PFSK-1 (cell line): ENCODE measurements around the gene DPP3.

Source experiments
- FOXP2 ChIP-seq: optimal IDR thresholded peaks from 2 replicates; pipeline ENCODE3; 2011; ENCODE audit warnings: borderline replicate concordance, control low read depth, inconsistent platforms; ENCODE audit not compliant: insufficient read depth; ENCODE audit errors: extremely low read length, extremely low read depth
- POLR2AphosphoS5 ChIP-seq: IDR thresholded peaks from 2 replicates; pipeline ENCODE4 v1.6.1; 2012; ENCODE audit warnings: low read depth, mild to moderate bottlenecking, control low read depth, low read length, moderate library complexity
- REST ChIP-seq, 2 experiments: IDR thresholded peaks; 2 replicates each; pipeline versions ENCODE4 v1.6.1 to v1.8.0; 2011 to 2012; ENCODE audit warnings: low read depth in 2 of 2, low read length in 2 of 2, control low read depth in 1 of 2, inconsistent platforms in 1 of 2, mild to moderate bottlenecking in 1 of 2, moderate library complexity in 1 of 2; ENCODE audit not compliant: insufficient read depth in 1 of 2
- SIN3A ChIP-seq: IDR thresholded peaks from 2 replicates; pipeline ENCODE4 v1.6.1; 2012; ENCODE audit warnings: mild to moderate bottlenecking, low read length, moderate library complexity, borderline replicate concordance; ENCODE audit not compliant: insufficient read depth
- TAF1 ChIP-seq: IDR thresholded peaks from 2 replicates; pipeline ENCODE4 v1.6.1; 2012; ENCODE audit warnings: low read length, control low read depth, borderline replicate concordance; ENCODE audit not compliant: insufficient read depth

Gene DPP3

GRCh38 chr11:66546368-66546965 lies 66.2 kb downstream of the DPP3 start, which contains the start of gene ACTN3:
Gene ACTN3, plus strand, starts transcription at chr11:66546903. Its CDS starts 35 bp downstream, at chr11:66546938.
- TF ChIP-seq FOXP2 (no peak), TAF1 (no peak), POLR2AphosphoS5 (no peak), REST (IDR thresholded peaks at IDR 0.05; ENCODE audit: insufficient read depth in 1 of 2, low read depth in 2 of 2, low read length in 2 of 2) (no peak), SIN3A (no peak)

GRCh38 chr11:66546966-66547661 lies 66.9 kb downstream of the DPP3 start:
- TF ChIP-seq REST (IDR thresholded peaks at IDR 0.05; ENCODE audit: insufficient read depth in 1 of 2, low read depth in 2 of 2, low read length in 2 of 2), result no peak

- TF ChIP-seq SIN3A, result no peak
- TF ChIP-seq POLR2AphosphoS5, result no peak
- TF ChIP-seq FOXP2, result no peak
- TF ChIP-seq TAF1, result no peak
- no peak for TF ChIP-seq REST (IDR thresholded peaks at IDR 0.05; ENCODE audit: insufficient read depth in 1 of 2, low read depth in 2 of 2, low read length in 2 of 2)
Observed at GRCh38 chr11:66547662-66548009, 67.4 kb downstream of the DPP3 start.

- no peak for TF ChIP-seq SIN3A
- no peak for TF ChIP-seq TAF1
- no peak for TF ChIP-seq REST (IDR thresholded peaks at IDR 0.05; ENCODE audit: insufficient read depth in 1 of 2, low read depth in 2 of 2, low read length in 2 of 2)
- TF ChIP-seq POLR2AphosphoS5, result no peak
- TF ChIP-seq FOXP2, result no peak
Observed at GRCh38 chr11:66548041-66548440, 67.8 kb downstream of the DPP3 start.
